Fibroblast of lung (primary cell): ENCODE measurements around the gene NAA35. TPM values are rescaled to one million over a fixed set of nuclear protein-coding genes. Genes with fewer than 3 reads are reported as not detected.

Experiments used
- DNase-seq, 2 donors: peaks; one replicate each; pipeline versions ENCODE4 v3.0.0 to v3.0.0-alpha.2; 2010; ENCODE audit warnings: low read depth in 2 of 2
- H2AFZ ChIP-seq: 2 replicates; pipeline ENCODE4 v1.5.1; 2012; ENCODE audit warnings: low read length, control low read depth, inconsistent platforms
- H3K27ac ChIP-seq: 2 replicates; pipeline ENCODE4 v1.5.1; 2011; ENCODE audit warnings: low read length, control low read depth; ENCODE audit not compliant: insufficient read depth
- H3K27me3 ChIP-seq: 2 replicates; pipeline ENCODE4 v1.5.1; 2011; ENCODE audit warnings: mild to moderate bottlenecking, low read length; ENCODE audit not compliant: control insufficient read depth, insufficient read depth
- H3K36me3 ChIP-seq: 2 replicates; pipeline ENCODE4 v1.5.1; 2011; ENCODE audit warnings: low read length; ENCODE audit not compliant: control insufficient read depth, insufficient read depth
- H3K4me1 ChIP-seq: 2 replicates; pipeline ENCODE4 v1.5.1; 2011; ENCODE audit warnings: low read length; ENCODE audit not compliant: control insufficient read depth, insufficient read depth; ENCODE audit errors: extremely low read depth
- H3K4me2 ChIP-seq: 2 replicates; pipeline ENCODE4 v1.5.1; 2011; ENCODE audit warnings: low read length, control low read depth; ENCODE audit not compliant: insufficient read depth; ENCODE audit errors: extremely low read depth
- H3K4me3 ChIP-seq, 4 experiments: fragments of 200-600 bp in 1 of 4; sonication (generic) in 1 of 4; replicated peaks in 1 of 4; 2 replicates each; pipeline ENCODE4 v1.5.1; 2011 to 2016; ENCODE audit warnings: low read length in 4 of 4, low read depth in 3 of 4, mild to moderate bottlenecking in 3 of 4, control low read depth in 2 of 4, inconsistent platforms in 1 of 4, mixed read lengths in 1 of 4; ENCODE audit not compliant: insufficient read depth in 1 of 4; ENCODE audit errors: control extremely low read depth in 1 of 4
- H3K79me2 ChIP-seq: 2 replicates; pipeline ENCODE4 v1.5.1; 2012; ENCODE audit warnings: mild to moderate bottlenecking, low read length, inconsistent platforms; ENCODE audit not compliant: control insufficient read depth, insufficient read depth
- H3K9ac ChIP-seq: 2 replicates; pipeline ENCODE4 v1.5.1; 2011; ENCODE audit warnings: mild to moderate bottlenecking, low read length, control low read depth; ENCODE audit not compliant: insufficient read depth
- H3K9me3 ChIP-seq: 2 replicates; pipeline ENCODE4 v1.5.1; 2012; ENCODE audit warnings: low read depth, low read length; ENCODE audit not compliant: control insufficient read depth, insufficient read depth
- H4K20me1 ChIP-seq: 2 replicates; pipeline ENCODE4 v1.5.1; 2011; ENCODE audit warnings: low read length; ENCODE audit not compliant: control insufficient read depth, insufficient read depth; ENCODE audit errors: extremely low read depth
- CTCF ChIP-seq, 2 donors: IDR thresholded peaks in 1 of 2; conservative IDR thresholded peaks in 1 of 2; 1 replicate in 1 of 2; 2 replicates in 1 of 2; pipeline ENCODE4 v1.5.1; 2011 to 2012; ENCODE audit warnings: low read length in 2 of 2, control low read depth in 1 of 2, inconsistent platforms in 1 of 2, low read depth in 1 of 2, mild to moderate bottlenecking in 1 of 2
- EZH2 ChIP-seq: IDR thresholded peaks from 2 replicates; pipeline ENCODE4 v1.5.1; 2012; ENCODE audit warnings: low read length, control low read depth, mild to moderate bottlenecking; ENCODE audit errors: missing control alignments
- polyA plus RNA-seq, 2 donors: library from polyadenylated mRNA; depleted of rRNA in 1 of 2; stranded (reverse) in 1 of 2; unstranded in 1 of 2; fragments of >200 nt; gene quantifications; 2 replicates each; pipeline ENCODE4 v1.2.1, GENCODE V29; 2011 to 2012; ENCODE audit warnings: missing spikeins in 1 of 2
- total RNA-seq: library from RNA; depleted of rRNA; stranded (reverse); fragments of >200 nt; gene quantifications from 2 replicates; pipeline ENCODE4 v1.2.1, GENCODE V29; 2014

The NAA35 gene
- total and polyA plus RNA-seq, 2 donors (not counting 1 experiment from before 2014, with no cell fraction given), result 20.5 to 23.5 TPM

DNA sequence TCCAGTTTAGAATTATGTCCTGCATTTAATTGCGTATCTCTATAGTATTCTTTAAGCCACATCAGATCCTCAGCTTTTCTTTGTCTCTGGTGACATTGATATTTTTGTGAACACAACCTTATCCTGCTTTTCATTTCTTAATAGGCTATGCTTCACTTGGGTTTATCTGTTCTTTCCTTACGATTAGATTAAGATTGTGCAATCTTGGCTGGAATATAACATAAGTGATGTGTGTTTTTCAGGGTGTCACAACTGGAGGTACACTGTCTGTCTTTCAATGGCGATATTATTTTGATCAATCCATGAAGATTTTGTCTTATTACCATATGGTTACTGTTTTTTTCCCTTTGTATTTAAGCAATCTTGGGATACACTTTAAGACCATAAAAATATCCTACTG, 23.6 kb downstream of the NAA35 start:
- Histone ChIP-seq H2AFZ (no peak overlapping the region), H3K4me1 (no peaks in the 10 kb centered on the region), H3K27me3 (no peaks in the 10 kb centered on the region), H3K4me3 (no peak overlapping the region), H3K9ac (no peak overlapping the region), H3K79me2 (no peaks in the 10 kb centered on the region), H3K36me3 (peaks cover 2% of the 10 kb centered on the region), H4K20me1 (no peaks in the 10 kb centered on the region), H3K4me2 (no peak overlapping the region), H3K9me3 (no peaks in the 10 kb centered on the region), H3K27ac (no peak overlapping the region)
- no peak for DNase-seq
- TF ChIP-seq EZH2, result no peak
- TF ChIP-seq CTCF (conservative IDR thresholded peaks at IDR 0.05 in 1 of 2, IDR thresholded peaks at IDR 0.05 in 1 of 2; ENCODE audit: low read depth in 1 of 2, low read length in 2 of 2), result no peak

- Histone ChIP-seq H3K9ac (no peak overlapping the region), H3K27me3 (no peaks in the 10 kb centered on the region), H4K20me1 (no peaks in the 10 kb centered on the region), H3K4me1 (no peaks in the 10 kb centered on the region), H3K79me2 (no peaks in the 10 kb centered on the region), H3K9me3 (no peaks in the 10 kb centered on the region), H2AFZ (no peak overlapping the region), H3K4me2 (no peak overlapping the region), H3K36me3 (peaks cover 2% of the 10 kb centered on the region), H3K4me3 (no peak overlapping the region), H3K27ac (no peak overlapping the region)
- DNase-seq, result no peak
- TF ChIP-seq EZH2, result no peak
- TF ChIP-seq CTCF (conservative IDR thresholded peaks at IDR 0.05 in 1 of 2, IDR thresholded peaks at IDR 0.05 in 1 of 2; ENCODE audit: low read depth in 1 of 2, low read length in 2 of 2), result no peak
Observed at GRCh38 chr9:85964949-85965348, 24.0 kb downstream of the NAA35 start.

GRCh38 chr9:85969727-85970126, 28.8 kb downstream of the NAA35 start:
- Histone ChIP-seq H3K4me3 (no peak overlapping the region), H2AFZ (no peak overlapping the region), H3K4me1 (no peaks in the 10 kb centered on the region), H3K4me2 (no peak overlapping the region), H3K9ac (no peak overlapping the region), H3K27me3 (no peaks in the 10 kb centered on the region), H4K20me1 (no peaks in the 10 kb centered on the region), H3K9me3 (no peaks in the 10 kb centered on the region), H3K79me2 (no peaks in the 10 kb centered on the region), H3K36me3 (peaks cover 2% of the 10 kb centered on the region), H3K27ac (no peak overlapping the region)
- DNase-seq, result no peak
- TF ChIP-seq CTCF (conservative IDR thresholded peaks at IDR 0.05 in 1 of 2, IDR thresholded peaks at IDR 0.05 in 1 of 2; ENCODE audit: low read depth in 1 of 2, low read length in 2 of 2) (no peak), EZH2 (no peak)
